ENCODE results near the gene LCORL.
"Not testable (repeated sequence)": the region's sequence is repeated elsewhere in the genome, so short reads cannot be mapped to it uniquely, and the experiment has no call there.

LCORL gene

GRCh38 chr4:17859793-17860406 lies 161.7 kb downstream of the LCORL start:
- no peak for TF ChIP-seq CTCF (conservative IDR thresholded peaks at IDR 0.05; ENCODE audit: low read depth)
- CTCF ChIA-PET, result no interaction called here
- no peak overlapping the region for H3K27ac ChIP-seq
- DNase-seq (ENCODE audit: low spot score), result no peak
- POLR2A ChIA-PET (ENCODE audit: low non-redundant PET), result no interaction called here

GRCh38 chr4:17854036-17854435 lies 167.5 kb downstream of the LCORL start:
- POLR2A ChIA-PET (ENCODE audit: low non-redundant PET), result no interaction called here
- TF ChIP-seq CTCF (conservative IDR thresholded peaks at IDR 0.05; ENCODE audit: low read depth), result no peak
- H3K27ac ChIP-seq, result no peak overlapping the region
- no peak for DNase-seq (ENCODE audit: low spot score)
- CTCF ChIA-PET, result no interaction called here

- no peak for DNase-seq (ENCODE audit: low spot score)
- no peak for TF ChIP-seq CTCF (conservative IDR thresholded peaks at IDR 0.05; ENCODE audit: low read depth)
- CTCF ChIA-PET, result no interaction called here
- POLR2A ChIA-PET (ENCODE audit: low non-redundant PET), result no interaction called here
- H3K27ac ChIP-seq, result no peak overlapping the region
Observed at GRCh38 chr4:17851959-17852358, 169.6 kb downstream of the LCORL start.

GRCh38 chr4:17850295-17850694 lies 171.3 kb downstream of the LCORL start:
- POLR2A ChIA-PET (ENCODE audit: low non-redundant PET); H3K27ac ChIP-seq; CTCF ChIA-PET; DNase-seq (ENCODE audit: low spot score): not testable (repeated sequence)

GRCh38 chr4:17846266-17846665 lies 175.3 kb downstream of the LCORL start:
- POLR2A ChIA-PET (ENCODE audit: low non-redundant PET), result no interaction called here
- H3K27ac ChIP-seq, result no peak overlapping the region
- CTCF ChIA-PET, result no interaction called here
- DNase-seq (ENCODE audit: low spot score), result no peak
- no peak for TF ChIP-seq CTCF (conservative IDR thresholded peaks at IDR 0.05; ENCODE audit: low read depth)

- POLR2A ChIA-PET (ENCODE audit: low non-redundant PET), result no interaction called here
Observed at GRCh38 chr4:17823871-17824669, 197.5 kb downstream of the LCORL start.

More at GRCh38 chr4:17823871-17824669, 197.5 kb downstream of the LCORL start:
- no peak for DNase-seq (ENCODE audit: low spot score)
- CTCF ChIA-PET, result no interaction called here
- no peak overlapping the region for H3K27ac ChIP-seq
- TF ChIP-seq CTCF (conservative IDR thresholded peaks at IDR 0.05; ENCODE audit: low read depth), result no peak

Measured in RWPE1 (cell line).